Middle frontal gyrus (tissue), 1 donor: ENCODE data around the gene SLC38A8.

ENCODE experiments used
- DNase-seq: peaks from one replicate; pipeline ENCODE4 v3.0.0-alpha.2; 2015; ENCODE audit warnings: low spot score; ENCODE audit errors: extremely low spot score

Gene SLC38A8

DNA sequence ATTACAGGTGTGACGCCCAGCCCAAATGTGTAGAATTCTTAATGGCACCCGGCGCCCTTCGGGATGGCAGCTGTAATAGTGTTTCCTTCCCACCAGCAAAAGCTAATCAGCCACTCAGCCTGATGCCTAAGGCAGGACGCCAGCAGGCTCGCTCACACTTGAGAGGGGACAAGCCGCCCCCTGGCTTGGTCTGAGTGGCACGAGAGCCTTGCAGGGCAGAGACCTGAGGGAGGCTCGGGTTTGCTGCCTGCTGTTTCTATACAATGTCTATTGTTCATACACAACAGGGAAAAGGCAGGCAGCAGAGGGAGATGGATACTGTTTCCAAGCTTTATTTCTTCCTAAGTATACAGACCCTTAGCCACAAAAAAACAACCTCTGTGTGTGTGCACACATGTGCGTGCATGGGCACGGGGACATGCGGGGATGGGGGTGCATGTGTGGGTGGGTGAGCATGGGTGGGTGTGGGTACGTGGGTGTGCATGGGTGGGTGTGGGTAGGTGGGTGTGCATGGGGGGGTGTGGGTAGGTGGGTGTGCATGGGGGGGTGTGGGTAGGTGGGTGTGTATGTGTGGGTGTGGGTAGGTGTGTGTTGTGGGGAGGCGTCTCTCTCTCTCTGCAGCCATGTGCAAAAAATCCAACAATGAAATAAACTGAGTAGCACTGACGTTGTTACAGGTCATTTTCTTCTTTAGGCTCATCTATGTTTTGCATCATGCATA lies 10.0 kb downstream of the SLC38A8 start:
- no peak for DNase-seq

DNA sequence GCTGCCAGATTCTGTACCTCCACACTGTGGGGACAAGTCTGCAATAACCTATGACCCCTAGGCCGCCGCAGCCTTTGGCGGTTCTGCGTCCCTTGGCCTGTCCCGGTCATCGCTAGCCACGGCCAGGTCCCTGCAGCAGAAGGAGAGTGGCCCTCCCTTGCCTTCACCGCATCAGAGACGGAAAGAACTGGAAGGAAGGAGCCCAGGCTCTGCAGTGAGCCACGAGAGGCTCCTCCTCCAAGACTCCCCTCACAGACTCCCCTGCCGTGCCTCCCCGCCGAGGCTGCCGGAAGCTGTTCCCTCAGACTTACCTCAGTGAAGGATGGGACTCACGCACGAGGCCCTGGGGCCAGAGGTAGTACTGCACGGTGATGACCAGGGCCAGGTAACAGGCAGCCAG lies 11.0 kb downstream of the SLC38A8 start:
- DNase-seq: no peak

DNA sequence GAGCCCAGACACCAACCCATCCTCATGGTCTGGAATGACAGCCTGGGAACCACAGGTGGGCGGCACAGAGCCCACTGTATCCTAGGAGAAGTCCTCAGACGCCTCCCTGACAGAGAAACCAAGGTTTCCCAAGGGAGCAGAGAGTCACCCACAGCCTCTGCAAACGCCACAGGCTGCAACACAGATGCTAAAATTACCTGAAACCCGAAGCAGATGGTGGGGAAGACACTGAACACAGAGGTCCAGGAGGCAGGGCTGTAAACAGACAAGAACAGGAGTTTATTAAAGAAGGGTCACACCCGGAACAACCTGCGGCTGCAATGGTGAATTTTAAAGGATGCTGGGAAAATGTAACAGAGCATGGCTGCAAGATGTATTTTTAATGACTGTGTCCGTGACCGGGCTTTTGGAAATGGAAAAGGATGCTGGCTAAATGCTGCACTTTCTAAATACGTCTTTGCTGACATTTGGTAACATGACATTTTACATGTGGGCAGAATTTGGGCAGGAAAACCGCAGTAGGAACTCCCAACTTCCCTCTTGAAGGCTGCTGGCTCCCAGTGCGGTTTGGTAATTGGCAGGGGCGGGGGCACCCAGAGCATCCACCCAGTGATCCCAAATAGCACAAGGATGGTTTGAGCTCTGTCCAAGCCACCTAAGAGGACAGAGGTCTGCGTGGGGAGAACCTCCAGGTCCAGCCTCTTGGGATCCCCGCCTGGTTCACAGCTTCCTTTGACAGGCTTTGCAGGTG lies 13.1 kb downstream of the SLC38A8 start:
- DNase-seq: no peak

DNA sequence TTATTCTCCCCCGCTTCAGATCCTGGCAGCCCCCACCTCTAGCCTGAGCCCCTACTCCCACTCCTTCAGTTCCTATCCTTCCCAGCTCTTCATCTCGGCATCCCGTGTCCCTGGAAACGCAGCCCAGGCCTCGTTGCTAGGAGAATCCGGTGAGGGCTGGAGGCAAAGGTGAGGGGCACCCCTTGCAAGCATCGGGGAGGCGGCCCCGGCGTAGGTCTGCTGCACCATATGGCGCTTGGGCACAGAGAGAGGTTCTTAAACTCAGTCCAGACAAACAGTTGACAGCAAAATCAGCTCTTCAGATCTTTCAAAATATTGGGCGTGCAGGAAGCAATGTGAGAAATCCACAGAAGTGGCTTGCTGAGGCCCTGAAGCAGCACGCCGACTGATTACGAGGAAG lies 15.0 kb downstream of the SLC38A8 start:
- DNase-seq: no peak

GRCh38 chr16:84026606-84027005 lies 16.0 kb downstream of the SLC38A8 start:
- no peak for DNase-seq

DNA sequence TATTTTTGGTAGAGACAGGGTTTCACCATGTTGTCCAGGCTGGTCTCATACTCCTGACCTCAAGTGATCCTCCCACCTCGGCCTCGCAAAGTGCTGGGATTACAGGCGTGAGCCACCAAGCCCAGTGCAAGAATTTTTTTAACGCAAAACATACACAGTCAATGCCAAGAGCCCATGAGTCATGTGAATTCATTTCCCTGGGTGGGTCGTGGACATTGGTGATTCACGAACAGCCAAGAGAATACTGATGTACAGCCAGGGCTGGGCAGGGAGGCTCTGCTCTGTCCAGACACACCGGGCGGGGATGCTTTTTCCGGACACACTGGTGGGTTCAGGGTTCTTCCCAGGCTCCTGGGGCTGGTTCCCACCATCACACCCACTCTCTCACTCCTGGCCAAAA lies 17.7 kb downstream of the SLC38A8 start:
- no peak for DNase-seq

GRCh38 chr16:84022644-84023043 lies 20.0 kb downstream of the SLC38A8 start:
- no peak for DNase-seq

GRCh38 chr16:84021488-84021887 lies 21.1 kb downstream of the SLC38A8 start:
- no peak for DNase-seq

GRCh38 chr16:84020353-84020752 lies 22.2 kb downstream of the SLC38A8 start:
- DNase-seq: no peak

GRCh38 chr16:84018710-84019109 lies 23.9 kb downstream of the SLC38A8 start:
- no peak for DNase-seq

DNA sequence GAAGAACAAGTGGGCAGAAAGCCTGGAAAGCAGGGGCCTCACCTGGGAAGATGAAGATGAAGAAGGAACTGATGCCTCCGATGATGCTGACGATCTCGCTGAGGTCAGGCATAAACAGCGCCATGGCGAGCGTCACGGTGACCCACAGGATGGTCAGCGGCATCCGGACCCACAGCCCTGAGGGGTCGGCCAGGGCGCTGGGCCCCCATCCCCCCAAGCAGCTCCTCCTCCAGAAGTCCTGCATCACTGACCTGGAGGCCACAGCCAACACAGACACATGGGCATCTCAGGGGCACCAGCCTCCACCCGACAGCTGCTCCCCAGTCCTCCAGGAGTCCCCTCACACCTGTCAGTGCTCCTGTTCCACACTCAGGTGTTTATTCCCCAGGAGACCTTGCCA lies 26.1 kb downstream of the SLC38A8 start:
- DNase-seq: no peak

DNA sequence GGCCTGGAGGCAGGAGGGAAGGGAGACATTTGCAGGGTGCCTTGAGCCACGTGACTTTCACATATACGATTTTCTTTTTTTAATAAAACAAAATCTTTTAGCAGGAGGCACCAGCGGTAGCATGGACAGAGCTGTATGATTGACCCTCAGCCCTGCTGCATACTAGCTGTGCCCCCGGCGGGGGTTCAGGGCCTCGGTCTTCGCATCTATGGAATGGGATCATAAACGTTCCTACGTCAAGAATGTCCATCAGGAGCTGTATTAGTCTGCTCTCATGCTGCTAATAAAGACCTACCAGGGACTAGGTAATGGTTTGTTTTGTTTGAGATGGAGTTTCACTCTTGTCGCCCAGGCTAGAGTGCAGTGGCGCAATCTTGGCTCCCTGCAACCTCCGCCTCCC lies 27.2 kb downstream of the SLC38A8 start:
- DNase-seq: no peak

GRCh38 chr16:84014570-84015327 lies 27.8 kb downstream of the SLC38A8 start:
- no peak for DNase-seq

DNA sequence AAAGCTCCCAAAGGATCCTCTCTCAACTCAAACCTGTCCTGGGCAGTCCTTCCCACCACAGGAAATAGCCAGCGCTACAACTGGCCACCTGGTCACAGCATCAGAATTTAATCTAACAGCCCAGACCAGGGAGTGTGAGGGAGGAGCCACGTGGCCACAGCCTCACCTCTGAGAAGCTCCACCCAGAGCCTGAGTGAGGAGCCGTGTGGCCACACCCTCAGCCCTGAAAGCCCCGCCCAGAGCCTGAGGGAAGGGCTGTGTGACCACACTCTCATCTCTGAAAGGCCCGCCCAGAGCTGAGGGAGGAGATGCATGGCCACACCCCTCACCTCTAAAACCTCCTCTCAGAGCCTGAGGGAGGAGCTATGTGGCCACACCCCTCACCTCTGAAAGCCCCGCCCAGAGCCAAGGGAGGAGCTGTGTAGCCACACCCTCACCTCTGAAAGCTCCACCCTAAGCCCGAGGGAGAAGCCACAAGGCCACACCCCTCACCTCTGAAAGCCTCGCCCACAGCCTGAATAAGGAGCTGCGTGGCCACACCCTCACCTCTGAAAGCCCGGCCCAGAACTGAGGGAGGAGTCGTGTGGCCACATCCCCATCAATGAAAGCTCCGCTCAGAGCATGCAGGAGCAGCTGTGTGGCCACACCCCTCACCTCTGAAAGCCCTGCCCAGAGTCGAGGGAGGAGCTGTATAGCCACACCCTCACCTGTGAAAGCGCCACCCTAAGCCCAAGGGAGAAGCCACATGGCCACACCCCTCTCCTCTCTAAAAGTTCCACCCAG lies 28.6 kb downstream of the SLC38A8 start:
- no peak for DNase-seq

DNA sequence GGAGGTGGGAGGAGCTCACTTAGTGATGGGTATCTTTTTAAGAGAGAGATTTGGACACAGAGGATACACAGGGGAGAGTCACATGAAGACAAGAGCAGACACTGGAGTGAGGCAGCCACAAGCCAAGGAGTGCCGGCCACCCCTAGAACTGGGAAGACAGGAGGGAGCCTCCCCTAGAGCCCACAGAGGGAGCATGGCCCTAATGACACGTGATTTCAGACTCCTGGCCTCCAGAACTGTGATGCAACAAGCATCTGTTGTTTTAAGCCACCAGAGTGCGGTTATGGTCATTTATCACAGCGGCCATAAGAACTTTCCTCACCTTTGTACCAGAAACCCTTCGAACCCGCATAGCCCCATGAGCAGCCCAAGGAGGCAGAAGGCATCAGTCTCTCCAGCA lies 33.3 kb downstream of the SLC38A8 start:
- no peak for DNase-seq

DNA sequence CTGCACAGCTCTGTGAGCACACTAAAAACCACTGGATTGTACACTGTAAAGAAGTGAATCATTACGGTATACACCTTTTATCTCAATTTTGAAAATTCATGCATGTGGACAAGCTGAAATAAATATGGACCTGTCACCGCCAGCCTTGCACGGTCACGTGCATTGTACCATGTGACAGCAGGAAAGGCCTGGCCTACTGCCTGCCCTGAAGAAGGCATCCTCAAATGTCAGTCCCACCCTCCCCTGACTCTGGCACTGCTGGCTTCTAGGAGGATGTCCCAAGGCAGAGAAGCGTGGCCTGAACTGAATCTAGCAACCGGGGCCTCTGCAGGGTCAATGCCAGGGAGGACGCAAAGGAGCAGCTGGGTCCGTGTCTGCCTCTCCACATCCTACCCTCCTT lies 34.6 kb downstream of the SLC38A8 start:
- DNase-seq: no peak

GRCh38 chr16:84007520-84007919 lies 35.1 kb downstream of the SLC38A8 start:
- DNase-seq: no peak

- DNase-seq: no peak
Observed at GRCh38 chr16:84005391-84005790, 37.2 kb downstream of the SLC38A8 start.

GRCh38 chr16:84004442-84004841 lies 38.2 kb downstream of the SLC38A8 start:
- no peak for DNase-seq

DNA sequence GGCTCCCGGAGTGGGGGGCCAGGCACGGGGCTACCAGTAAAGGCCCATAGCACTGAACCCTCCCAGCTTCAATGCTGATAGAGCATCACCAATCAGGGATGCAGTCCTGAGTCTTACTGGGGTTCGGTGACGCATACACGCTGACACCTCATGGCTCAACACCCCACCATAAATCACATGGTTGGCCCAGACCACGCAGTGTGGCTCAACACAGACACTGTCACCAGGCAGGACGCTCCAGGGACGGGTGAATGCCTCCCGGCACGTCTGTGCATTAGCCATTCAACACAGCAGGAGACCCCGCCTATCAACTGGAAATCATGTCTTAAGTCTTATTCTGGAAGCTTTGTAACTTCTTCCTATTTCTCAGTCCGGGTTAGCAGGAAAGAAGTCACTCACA lies 39.6 kb downstream of the SLC38A8 start:
- DNase-seq: no peak

- no peak for DNase-seq
Observed at GRCh38 chr16:84001726-84002125, 40.9 kb downstream of the SLC38A8 start.
